Measurements from ENCODE around the gene SFT2D3.

The SFT2D3 gene

GRCh38 chr2:127713562-127713961 lies 12.3 kb downstream of the SFT2D3 start:
- DNase-seq, result no peak

DNA sequence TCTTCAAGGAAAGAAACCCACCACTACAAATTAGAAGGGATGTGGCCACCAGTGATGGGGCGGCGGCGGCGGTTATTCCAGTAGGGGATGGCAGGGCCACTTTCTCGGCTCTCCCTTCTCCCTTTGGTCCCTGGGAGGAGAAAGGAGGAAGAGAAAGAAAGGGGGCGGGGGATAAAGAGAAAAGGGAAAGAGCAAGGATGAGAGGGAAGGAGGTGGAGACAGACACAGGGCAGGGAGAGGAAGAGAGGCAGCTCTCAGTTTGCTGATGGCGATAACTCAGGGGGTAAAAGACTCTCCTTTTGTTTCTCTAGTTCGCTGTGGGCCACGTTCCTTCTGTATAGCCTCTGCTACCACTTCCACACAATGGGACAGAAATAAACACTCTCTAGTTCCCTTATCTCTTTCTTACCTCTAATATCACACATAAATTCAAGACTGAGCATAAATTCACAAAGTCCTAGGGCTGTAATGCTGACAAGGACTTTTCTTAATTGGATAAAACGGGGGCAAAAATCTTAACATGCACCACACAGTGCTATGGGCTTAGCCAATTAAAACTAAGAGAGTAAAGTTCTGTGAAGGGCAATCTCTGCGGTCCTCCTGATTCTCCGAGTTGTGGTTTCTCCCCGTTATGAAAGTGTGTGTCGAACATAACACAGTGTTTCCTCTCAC lies 14.6 kb downstream of the SFT2D3 start:
- no peak for DNase-seq

DNA sequence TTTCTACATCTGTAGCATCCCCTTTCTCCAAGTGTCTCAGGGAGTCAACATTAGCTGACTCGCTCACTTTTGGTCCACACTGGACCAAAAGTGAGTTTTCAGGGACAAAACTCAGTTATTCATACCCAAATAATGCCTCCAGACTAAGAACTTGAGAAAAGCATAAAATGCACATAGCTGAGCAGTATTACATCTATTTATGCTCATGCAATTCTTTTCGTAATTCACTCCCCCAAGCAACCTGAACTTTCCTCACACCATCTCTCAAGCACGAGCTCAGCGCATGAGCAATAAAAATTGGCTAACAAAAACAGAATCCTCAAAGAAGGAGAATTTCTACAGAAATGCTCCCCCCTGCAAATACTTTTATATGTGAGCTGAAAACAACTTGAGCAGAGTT lies 17.0 kb downstream of the SFT2D3 start:
- no peak for DNase-seq

DNA sequence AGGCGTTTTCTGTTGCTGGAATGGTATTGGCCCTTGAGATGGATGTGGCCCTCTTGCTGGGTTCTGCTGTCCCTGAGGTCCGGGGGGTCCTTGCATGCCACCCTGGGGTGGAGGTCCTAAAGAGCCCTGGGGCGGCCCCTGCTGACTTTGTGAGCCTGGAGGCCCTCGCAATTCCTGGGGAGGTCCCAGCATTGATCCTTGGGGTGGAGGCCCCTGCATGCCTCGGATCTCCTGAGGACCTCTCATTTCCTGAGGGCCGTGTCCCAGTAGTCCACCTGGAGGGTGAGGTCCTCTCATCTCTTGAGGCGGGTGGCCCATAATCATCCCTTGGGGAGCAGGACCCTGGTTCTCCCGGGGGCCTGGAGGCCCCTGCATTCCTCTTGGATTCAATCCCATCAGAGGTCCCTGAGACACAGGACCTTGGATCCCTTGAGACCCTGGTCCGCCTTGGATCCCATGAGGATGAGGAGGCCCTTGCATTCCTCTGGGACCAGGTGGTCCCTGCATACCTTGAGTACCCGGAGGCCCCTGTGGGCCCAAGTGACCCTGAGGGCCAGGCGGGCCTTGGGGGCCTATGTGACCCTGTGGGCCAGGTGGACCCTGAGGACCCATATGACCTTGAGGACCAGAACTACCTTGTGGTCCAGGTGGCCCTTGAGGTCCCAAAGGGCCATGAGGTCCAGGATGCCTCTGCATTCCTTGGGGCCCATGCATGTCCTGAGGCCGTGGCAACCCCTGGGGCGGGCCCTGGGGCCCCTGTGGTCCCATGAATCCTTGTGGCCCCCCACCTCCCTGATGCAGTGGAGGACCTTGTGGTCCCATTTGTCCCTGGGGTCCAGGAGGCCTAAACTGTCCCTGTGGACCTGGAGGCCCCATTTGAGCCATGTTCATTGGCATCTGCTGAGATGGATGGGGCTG lies 18.3 kb downstream of the SFT2D3 start:
- DNase-seq, result no peak

- DNase-seq, result no peak
Measured at GRCh38 chr2:127721311-127721977, 20.1 kb downstream of the SFT2D3 start.

- DNase-seq, result no peak
Measured at GRCh38 chr2:127721978-127722355, 20.7 kb downstream of the SFT2D3 start.

- DNase-seq, result no peak
Measured at GRCh38 chr2:127722807-127723206, 21.5 kb downstream of the SFT2D3 start.

GRCh38 chr2:127726158-127726880 lies 25.0 kb downstream of the SFT2D3 start:
- DNase-seq, result no peak

GRCh38 chr2:127733113-127733815 lies 32.0 kb downstream of the SFT2D3 start:
- no peak for DNase-seq

DNA sequence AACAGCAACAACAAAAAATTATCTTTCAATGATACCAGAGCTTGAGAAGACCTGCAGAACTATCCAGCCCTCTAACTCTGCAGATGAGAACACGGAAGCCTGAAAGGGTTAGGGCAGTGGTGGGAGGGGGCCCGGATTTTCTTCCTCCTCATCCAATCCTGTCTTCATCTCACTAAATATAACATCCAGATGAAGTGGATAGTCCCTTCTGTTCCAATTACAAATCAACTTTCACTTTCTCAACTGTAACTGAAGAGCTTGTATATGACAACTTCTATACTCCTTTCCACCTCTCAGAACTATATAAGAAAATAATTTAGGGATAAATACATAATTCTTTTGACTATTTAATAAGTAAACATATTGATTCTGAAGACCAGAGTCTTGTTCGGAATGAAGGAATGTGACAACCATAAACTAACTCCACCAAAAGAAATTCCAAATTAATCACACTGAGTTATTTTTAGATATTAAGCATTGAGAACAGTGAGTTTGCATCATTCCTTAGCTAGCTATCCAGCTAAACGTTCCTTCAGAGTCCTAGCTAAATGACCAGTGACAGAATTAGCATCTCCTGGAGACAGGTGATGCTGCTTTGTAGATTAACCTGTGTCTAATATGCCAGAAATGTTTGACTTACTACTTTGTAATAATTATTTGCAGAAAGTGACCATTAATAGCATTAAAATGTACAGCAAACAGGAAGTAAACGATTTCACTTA lies 32.7 kb downstream of the SFT2D3 start:
- no peak for DNase-seq

DNA sequence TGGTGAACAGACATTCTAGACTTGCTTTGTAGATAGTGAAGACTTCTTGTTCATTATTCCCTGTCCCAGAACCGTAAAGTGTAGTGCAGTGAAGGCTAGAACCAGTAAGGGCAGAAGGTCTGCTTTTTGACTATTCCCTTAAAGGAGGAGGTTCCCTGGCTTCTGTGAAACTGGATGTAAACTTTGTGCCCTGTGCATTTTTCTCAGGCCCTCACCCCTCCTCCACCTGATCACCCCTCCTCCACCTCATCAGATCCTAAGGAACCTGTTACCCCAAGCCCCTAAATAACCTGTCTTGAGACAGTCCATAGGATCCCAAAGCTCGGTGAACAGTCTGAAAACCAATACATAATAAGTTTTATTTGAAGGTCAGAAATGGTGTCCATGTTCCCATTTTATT lies 33.7 kb downstream of the SFT2D3 start:
- DNase-seq, result no peak

- no peak for DNase-seq
Measured at GRCh38 chr2:127735537-127736399, 34.5 kb downstream of the SFT2D3 start.

- no peak for DNase-seq
Measured at GRCh38 chr2:127737892-127738291, 36.6 kb downstream of the SFT2D3 start.

- no peak for DNase-seq
Measured at GRCh38 chr2:127739800-127740199, 38.5 kb downstream of the SFT2D3 start.

GRCh38 chr2:127740665-127741288 lies 39.5 kb downstream of the SFT2D3 start:
- DNase-seq, result no peak

GRCh38 chr2:127743477-127744026 lies 42.3 kb downstream of the SFT2D3 start:
- no peak for DNase-seq

GRCh38 chr2:127747621-127748020 lies 46.3 kb downstream of the SFT2D3 start:
- DNase-seq, result no peak

- DNase-seq, result peak; percentile 71
Measured at GRCh38 chr2:127749537-127749936, 48.2 kb downstream of the SFT2D3 start.

- no peak for DNase-seq
Measured at GRCh38 chr2:127753374-127753773, 52.1 kb downstream of the SFT2D3 start.

DNA sequence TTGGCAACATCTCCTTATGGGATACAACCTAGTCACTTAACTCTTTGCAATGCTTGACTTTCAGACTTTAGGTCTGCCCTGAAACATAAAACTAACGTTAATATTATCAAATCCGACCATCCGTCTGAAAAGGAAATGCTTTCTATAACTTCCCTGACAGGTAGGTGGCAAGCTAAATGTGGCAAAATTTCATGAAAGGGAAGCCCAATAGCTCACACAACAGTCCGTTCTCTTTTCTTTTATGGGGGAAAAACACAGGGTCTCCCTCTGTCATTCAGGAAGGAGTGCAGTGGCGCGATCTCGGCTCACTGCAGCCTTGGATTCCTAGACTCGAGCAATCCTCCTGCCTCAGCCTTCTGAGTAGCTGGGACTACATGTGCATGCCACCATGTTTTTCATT lies 52.9 kb downstream of the SFT2D3 start:
- no peak for DNase-seq

Measured in suppressor macrophage treated with lipopolysaccharide for 4 hours (primary cell).